ENCODE results near the gene ADAM20.
"Not testable (repeated sequence)": the region's sequence is repeated elsewhere in the genome, so short reads cannot be mapped to it uniquely, and the experiment has no call there.

GRCh38 chr14:70477356-70478105 lies 57.3 kb downstream of the ADAM20 start:
- TF ChIP-seq, protein P1, sequence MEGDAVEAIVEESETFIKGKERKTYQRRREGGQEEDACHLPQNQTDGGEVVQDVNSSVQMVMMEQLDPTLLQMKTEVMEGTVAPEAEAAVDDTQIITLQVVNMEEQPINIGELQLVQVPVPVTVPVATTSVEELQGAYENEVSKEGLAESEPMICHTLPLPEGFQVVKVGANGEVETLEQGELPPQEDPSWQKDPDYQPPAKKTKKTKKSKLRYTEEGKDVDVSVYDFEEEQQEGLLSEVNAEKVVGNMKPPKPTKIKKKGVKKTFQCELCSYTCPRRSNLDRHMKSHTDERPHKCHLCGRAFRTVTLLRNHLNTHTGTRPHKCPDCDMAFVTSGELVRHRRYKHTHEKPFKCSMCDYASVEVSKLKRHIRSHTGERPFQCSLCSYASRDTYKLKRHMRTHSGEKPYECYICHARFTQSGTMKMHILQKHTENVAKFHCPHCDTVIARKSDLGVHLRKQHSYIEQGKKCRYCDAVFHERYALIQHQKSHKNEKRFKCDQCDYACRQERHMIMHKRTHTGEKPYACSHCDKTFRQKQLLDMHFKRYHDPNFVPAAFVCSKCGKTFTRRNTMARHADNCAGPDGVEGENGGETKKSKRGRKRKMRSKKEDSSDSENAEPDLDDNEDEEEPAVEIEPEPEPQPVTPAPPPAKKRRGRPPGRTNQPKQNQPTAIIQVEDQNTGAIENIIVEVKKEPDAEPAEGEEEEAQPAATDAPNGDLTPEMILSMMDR (conservative IDR thresholded peaks at IDR 0.05; ENCODE audit: low read depth, low read length) = not testable (repeated sequence)
- TF ChIP-seq EZH2 (IDR thresholded peaks at IDR 0.05; ENCODE audit: low read length, unreplicated experiment); EZH2phosphoT487 (IDR thresholded peaks at IDR 0.05; ENCODE audit: borderline replicate concordance, low read length): not testable (repeated sequence)

All from PC-3 (cell line).